ENCODE results near the gene FRMD3.

The FRMD3 gene

GRCh38 chr9:83355024-83355444 is 183.2 kb downstream of the FRMD3 start:
- Histone ChIP-seq H3K36me3 (ENCODE audit: insufficient read depth) (no peaks in the 10 kb centered on the region), H3K4me1 (ENCODE audit: low read depth, poor library complexity, severe bottlenecking) (no peaks in the 10 kb centered on the region), H3K27ac (no peak overlapping the region), H3K27me3 (ENCODE audit: insufficient read depth, low read depth) (no peaks in the 10 kb centered on the region), H4K20me1 (ENCODE audit: insufficient read depth) (no peaks in the 10 kb centered on the region), H3K9ac (no peak overlapping the region), H3K79me2 (ENCODE audit: insufficient read depth, low read depth) (no peaks in the 10 kb centered on the region), H3K4me2 (no peak overlapping the region), H3K4me3 (IDR thresholded peaks at IDR 0.05; ENCODE audit: insufficient read depth, low read depth, low read length) (no peak overlapping the region), H2AFZ (ENCODE audit: low read depth) (no peak overlapping the region)
- TF ChIP-seq, protein P1, sequence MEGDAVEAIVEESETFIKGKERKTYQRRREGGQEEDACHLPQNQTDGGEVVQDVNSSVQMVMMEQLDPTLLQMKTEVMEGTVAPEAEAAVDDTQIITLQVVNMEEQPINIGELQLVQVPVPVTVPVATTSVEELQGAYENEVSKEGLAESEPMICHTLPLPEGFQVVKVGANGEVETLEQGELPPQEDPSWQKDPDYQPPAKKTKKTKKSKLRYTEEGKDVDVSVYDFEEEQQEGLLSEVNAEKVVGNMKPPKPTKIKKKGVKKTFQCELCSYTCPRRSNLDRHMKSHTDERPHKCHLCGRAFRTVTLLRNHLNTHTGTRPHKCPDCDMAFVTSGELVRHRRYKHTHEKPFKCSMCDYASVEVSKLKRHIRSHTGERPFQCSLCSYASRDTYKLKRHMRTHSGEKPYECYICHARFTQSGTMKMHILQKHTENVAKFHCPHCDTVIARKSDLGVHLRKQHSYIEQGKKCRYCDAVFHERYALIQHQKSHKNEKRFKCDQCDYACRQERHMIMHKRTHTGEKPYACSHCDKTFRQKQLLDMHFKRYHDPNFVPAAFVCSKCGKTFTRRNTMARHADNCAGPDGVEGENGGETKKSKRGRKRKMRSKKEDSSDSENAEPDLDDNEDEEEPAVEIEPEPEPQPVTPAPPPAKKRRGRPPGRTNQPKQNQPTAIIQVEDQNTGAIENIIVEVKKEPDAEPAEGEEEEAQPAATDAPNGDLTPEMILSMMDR (conservative IDR thresholded peaks at IDR 0.05; ENCODE audit: low read depth, low read length), result no peak

DNA sequence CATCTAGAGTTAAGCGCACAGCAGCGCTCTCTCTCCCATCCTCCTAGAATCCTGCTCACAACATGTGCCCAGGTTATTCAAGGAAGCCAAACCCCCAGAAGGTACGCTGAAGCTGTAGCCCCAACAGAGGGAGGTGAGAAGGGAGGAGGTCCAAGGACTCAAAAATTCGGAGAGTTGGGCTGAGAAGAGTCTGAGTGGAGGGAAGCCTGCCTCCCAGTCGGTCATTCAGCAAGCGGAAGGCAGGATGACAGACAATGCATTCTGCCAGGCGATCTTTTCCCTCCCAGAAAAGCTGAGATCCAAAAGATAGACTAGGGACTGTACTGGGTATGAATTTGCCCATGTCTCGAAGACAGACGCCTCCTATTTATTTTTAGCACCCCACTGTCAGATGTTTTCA is 189.2 kb downstream of the FRMD3 start:
- TF ChIP-seq, protein P1 (conservative IDR thresholded peaks at IDR 0.05; ENCODE audit: low read depth, low read length), result no peak
- no peak overlapping the region for H3K9ac ChIP-seq
- no peaks in the 10 kb centered on the region for H3K36me3 ChIP-seq (ENCODE audit: insufficient read depth)
- no peaks in the 10 kb centered on the region for H3K27me3 ChIP-seq (ENCODE audit: insufficient read depth, low read depth)
- H3K4me2 ChIP-seq, result no peak overlapping the region
- H3K4me1 ChIP-seq (ENCODE audit: low read depth, poor library complexity, severe bottlenecking), result no peaks in the 10 kb centered on the region
- no peak overlapping the region for H3K4me3 ChIP-seq (IDR thresholded peaks at IDR 0.05; ENCODE audit: insufficient read depth, low read depth, low read length)
- H4K20me1 ChIP-seq (ENCODE audit: insufficient read depth), result no peaks in the 10 kb centered on the region
- H3K27ac ChIP-seq, result no peak overlapping the region
- no peaks in the 10 kb centered on the region for H3K79me2 ChIP-seq (ENCODE audit: insufficient read depth, low read depth)
- H2AFZ ChIP-seq (ENCODE audit: low read depth), result no peak overlapping the region

DNA sequence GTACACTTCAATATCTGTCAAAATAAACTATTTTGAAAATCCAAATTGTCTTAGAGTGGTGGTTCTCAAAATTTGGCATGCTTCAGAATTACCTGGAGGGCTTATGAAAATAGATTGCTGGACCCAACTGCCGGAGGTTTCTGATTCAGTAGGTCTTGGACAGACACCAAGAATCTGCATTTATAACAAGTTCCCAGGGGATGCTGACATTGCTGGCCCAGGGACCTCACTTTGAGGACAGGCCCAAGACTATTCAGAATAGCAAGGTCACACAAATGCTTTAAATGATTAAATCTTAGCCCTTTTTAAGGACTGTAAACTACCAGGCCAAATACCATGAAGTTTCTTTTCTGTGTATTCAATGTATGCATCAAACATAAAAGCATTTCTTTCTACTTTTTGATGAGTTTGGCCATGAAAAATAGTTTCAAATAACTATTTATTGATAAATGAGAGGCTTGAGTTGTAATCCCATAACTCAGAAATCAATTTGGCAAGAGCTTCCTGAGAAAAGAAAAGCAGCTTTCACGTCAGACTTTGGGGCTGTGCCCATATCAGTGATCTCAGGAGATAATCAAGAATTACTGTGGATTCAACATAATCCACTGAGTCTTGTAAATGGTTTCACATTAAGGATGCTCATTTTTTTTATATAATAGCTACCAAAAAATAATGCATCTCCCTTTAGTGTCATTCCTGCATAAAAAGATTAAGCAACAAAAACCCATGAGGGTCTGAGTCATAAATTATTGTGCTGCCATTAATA is 191.4 kb downstream of the FRMD3 start:
- Histone ChIP-seq H3K79me2 (ENCODE audit: insufficient read depth, low read depth) (no peaks in the 10 kb centered on the region), H3K9ac (no peak overlapping the region), H3K27ac (no peak overlapping the region), H3K4me1 (ENCODE audit: low read depth, poor library complexity, severe bottlenecking) (no peaks in the 10 kb centered on the region), H3K4me3 (IDR thresholded peaks at IDR 0.05; ENCODE audit: insufficient read depth, low read depth, low read length) (no peak overlapping the region), H2AFZ (ENCODE audit: low read depth) (no peak overlapping the region), H3K4me2 (no peak overlapping the region), H3K36me3 (ENCODE audit: insufficient read depth) (no peaks in the 10 kb centered on the region), H4K20me1 (ENCODE audit: insufficient read depth) (no peaks in the 10 kb centered on the region), H3K27me3 (ENCODE audit: insufficient read depth, low read depth) (no peaks in the 10 kb centered on the region)
- TF ChIP-seq, protein P1 (conservative IDR thresholded peaks at IDR 0.05; ENCODE audit: low read depth, low read length), result no peak

DNA sequence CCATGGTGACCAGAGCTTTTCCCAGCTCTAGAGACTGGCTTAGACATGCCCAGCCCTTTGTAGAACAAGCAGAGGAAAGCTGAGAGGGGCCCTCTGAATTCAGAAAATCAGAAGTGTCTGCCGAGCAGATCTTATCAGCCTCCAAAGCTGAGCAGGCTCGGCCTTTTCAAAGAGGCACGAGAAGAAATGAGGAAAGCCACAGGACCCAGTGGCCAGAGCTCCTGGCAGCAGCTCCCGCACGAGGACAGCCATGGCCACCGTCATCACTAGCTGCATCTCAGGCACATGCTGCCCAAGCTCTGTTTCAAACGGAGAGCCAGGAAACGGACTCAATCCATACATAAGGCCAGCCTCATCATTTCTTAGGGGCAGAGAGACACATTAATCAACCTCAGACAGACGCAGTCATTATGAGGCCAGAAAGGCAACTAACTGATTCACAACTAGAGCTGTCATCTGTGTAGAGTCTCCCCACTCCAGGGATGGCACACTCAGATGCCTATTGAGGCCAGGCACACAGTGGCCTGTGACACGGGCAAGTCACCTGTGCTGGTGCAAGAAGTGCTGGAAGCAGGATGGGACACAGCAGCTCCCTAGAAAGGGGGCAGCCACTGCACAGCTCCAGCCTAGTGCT is 194.7 kb downstream of the FRMD3 start:
- H3K9ac ChIP-seq, result no peak overlapping the region
- H3K4me2 ChIP-seq, result no peak overlapping the region
- no peak overlapping the region for H3K27ac ChIP-seq
- TF ChIP-seq, protein P1 (conservative IDR thresholded peaks at IDR 0.05; ENCODE audit: low read depth, low read length), result no peak
- no peaks in the 10 kb centered on the region for H3K27me3 ChIP-seq (ENCODE audit: insufficient read depth, low read depth)
- H2AFZ ChIP-seq (ENCODE audit: low read depth), result no peak overlapping the region
- H3K79me2 ChIP-seq (ENCODE audit: insufficient read depth, low read depth), result no peaks in the 10 kb centered on the region
- H4K20me1 ChIP-seq (ENCODE audit: insufficient read depth), result no peaks in the 10 kb centered on the region
- no peaks in the 10 kb centered on the region for H3K36me3 ChIP-seq (ENCODE audit: insufficient read depth)
- H3K4me1 ChIP-seq (ENCODE audit: low read depth, poor library complexity, severe bottlenecking), result no peaks in the 10 kb centered on the region
- no peak overlapping the region for H3K4me3 ChIP-seq (IDR thresholded peaks at IDR 0.05; ENCODE audit: insufficient read depth, low read depth, low read length)

Data from KMS-11 (cell line).